ENCODE data around the gene IKZF5. TPM values are rescaled to one million over a fixed set of nuclear protein-coding genes. Genes with fewer than 3 reads are reported as not detected.
A peak's percentile ranks its signal among the peaks of the same experiment; 100 is the strongest.

The IKZF5 gene
- total and polyA plus RNA-seq, 9 donors, result 8.2 to 28.6 (median 18.2) TPM

DNA sequence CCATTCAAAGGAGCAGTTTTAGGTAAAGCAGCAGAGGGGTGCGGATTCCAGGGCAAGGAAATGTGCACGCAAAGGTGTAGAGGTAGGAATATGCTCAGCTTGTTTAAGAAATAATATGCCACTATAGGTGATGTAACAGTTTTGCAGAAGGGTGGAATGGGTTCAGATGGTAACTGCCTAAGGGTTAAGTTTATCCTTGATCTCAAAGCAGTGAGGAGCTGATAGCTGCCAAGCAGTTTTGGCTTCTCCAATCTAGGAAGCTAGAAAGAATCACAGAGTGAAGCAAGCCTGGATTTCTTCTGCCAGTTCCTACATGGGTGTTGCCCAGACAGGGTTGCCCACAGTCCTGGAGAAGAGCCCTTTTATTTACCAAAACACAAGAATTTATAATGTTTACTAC is 6.2 kb upstream of the IKZF5 start:
- intact Hi-C loops (cut with DNase I), result loop anchor here in 1 of 4 donors (5.0 kb wide), 1 partner anchor 1483 kb away; no protein-coding TSS in a partner anchor
- Histone ChIP-seq H3K4me1 (ENCODE audit: insufficient read depth) (peaks cover 2% of the 10 kb centered on the region), H3K36me3 (no peaks in the 10 kb centered on the region), H3K4me3 (no peak overlapping the region), H3K27ac (no peak overlapping the region), H3K9me3 (no peaks in the 10 kb centered on the region), H3K27me3 (no peaks in the 10 kb centered on the region)
- DNase-seq, result no peak
- WGBS, 3 donors, result 99 to 100% (median 99%) methylated on average over 2 of the region's 2 CpGs
- TF ChIP-seq, protein P1, sequence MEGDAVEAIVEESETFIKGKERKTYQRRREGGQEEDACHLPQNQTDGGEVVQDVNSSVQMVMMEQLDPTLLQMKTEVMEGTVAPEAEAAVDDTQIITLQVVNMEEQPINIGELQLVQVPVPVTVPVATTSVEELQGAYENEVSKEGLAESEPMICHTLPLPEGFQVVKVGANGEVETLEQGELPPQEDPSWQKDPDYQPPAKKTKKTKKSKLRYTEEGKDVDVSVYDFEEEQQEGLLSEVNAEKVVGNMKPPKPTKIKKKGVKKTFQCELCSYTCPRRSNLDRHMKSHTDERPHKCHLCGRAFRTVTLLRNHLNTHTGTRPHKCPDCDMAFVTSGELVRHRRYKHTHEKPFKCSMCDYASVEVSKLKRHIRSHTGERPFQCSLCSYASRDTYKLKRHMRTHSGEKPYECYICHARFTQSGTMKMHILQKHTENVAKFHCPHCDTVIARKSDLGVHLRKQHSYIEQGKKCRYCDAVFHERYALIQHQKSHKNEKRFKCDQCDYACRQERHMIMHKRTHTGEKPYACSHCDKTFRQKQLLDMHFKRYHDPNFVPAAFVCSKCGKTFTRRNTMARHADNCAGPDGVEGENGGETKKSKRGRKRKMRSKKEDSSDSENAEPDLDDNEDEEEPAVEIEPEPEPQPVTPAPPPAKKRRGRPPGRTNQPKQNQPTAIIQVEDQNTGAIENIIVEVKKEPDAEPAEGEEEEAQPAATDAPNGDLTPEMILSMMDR (IDR thresholded peaks at IDR 0.05), result no peak
- TF ChIP-seq POLR2A (IDR thresholded peaks at IDR 0.05) (no peak), EP300 (IDR thresholded peaks at IDR 0.05) (no peak)

DNA sequence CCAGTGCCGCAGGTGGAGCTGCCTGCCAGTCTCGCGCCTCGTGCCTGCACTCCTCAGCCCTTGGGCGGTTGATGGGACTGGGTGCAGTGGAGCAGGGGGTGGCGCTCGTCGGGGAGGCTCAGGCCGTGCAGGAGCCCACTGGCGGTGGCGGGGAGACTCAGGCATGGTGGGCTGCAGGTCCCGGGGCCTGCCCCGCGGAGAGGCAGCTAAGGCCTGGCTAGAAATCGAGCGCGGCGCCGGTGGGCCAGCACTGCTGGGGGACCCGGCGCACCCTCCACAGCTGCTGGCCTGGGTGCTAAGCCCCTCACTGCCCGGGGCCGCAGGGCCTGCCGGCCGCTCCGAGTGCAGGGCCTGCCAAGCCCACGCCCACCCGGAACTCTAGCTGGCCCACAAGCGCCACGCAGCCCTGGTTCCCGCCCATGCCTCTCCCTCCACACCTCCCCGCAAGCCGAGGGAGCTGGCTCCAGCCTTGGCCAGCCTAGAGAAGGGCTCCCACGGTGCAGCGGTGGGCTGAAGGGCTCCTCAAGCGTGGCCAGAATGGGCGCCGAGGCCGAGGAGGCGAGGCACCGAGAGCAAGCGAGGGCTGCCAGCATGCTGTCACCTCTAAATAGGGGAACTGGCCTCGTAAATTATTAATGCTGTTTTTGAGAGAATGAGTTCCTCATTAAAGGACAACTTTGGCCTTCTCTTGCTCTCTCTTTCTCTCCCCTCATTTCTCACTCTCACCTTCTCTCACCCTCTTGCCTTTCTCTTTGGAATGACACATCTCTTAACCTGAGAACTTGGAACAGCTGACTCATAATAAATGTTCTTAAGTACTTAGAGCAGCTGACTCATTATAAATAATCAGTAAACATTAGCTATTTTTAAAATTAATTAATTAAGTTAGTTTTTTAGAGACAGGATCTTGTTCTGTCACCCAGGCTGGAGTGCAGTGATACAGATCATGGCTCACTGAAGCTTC is 5.1 kb upstream of the IKZF5 start:
- DNase-seq, result peak in 1 of 5 donors; percentile 15
- Histone ChIP-seq H3K9me3 (no peaks in the 10 kb centered on the region), H3K27ac (no peak overlapping the region), H3K36me3 (no peaks in the 10 kb centered on the region), H3K27me3 (no peaks in the 10 kb centered on the region), H3K4me1 (ENCODE audit: insufficient read depth) (peaks cover 2% of the 10 kb centered on the region), H3K4me3 (no peak overlapping the region)
- 92 to 95% (median 94%) methylated on average over 43 of the region's 43 CpGs for whole genome bisulfite sequencing, 3 donors
- intact Hi-C loops (cut with DNase I), result no loop called here
- TF ChIP-seq, protein P1 (IDR thresholded peaks at IDR 0.05), result no peak

DNA sequence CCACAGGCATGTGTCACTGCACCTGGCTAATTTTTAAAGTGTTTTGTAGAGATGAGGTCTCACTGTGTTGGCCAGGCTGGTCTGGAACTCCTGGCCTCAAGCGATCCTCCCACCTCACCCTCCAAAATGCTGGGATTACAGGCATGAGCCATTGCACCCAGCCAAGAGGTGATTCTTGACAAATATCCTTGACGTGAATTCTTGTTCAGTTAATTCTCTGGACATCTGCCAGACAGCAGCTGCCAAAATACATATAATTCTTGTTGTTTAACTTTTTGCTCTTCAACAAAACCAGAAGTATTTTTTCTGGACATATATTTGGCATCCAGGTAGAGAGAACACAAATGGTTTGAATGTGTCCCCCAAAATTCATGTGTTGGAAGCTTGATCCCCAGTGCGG is 3.4 kb upstream of the IKZF5 start:
- intact Hi-C loops (cut with DNase I), result no loop called here
- Histone ChIP-seq H3K27me3 (no peaks in the 10 kb centered on the region), H3K4me3 (no peak overlapping the region), H3K36me3 (no peaks in the 10 kb centered on the region), H3K9me3 (no peaks in the 10 kb centered on the region), H3K4me1 (ENCODE audit: insufficient read depth) (peaks cover 2% of the 10 kb centered on the region), H3K27ac (no peak overlapping the region)
- TF ChIP-seq EP300 (IDR thresholded peaks at IDR 0.05) (no peak), POLR2A (IDR thresholded peaks at IDR 0.05) (no peak)
- TF ChIP-seq, protein P1 (IDR thresholded peaks at IDR 0.05), result no peak
- no peak for DNase-seq
- WGBS, 3 donors, result 80 to 87% (median 80%) methylated on average over 3 of the region's 3 CpGs

DNA sequence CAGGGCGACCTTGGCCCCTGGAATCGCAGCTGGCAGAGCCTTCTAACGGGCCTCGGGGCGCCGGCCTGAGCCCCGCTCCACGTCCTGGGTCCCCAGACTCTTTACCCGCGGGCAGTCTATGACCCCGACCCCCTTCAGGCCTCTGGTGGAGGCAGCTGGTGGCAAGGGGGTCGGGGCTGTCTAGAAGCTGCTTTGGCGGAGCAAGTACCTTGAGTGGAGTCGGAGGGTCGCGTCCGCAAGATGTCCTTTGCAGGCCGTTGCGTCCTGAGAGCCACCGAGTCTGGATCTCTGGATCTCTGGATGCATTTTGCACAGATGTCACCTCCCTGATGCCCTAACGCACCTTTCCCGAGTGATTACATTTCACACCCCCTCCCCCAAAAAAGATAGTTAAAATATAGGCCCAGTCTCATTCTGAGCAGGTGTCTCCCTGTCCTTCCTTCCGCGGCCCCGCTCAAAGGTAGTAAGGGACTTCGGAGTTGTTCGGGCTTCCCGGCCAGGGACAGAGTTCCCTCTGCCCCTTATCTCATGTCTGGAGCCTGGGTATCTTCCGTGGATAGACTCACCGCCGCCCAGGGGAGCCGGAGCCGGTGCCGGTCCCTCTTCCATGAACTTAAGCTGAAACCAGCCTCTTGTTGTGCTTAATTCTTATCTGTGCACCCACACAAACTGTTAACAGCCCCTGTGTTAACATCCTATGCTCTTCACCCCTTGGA is 668 bp upstream of the IKZF5 start:
- 0 to 1% (median 1%) methylated on average over 33 to 34 of the region's 34 CpGs for WGBS, 3 donors
- peak in 4 of 5 donors; percentile 24 to 48 (median 38) for DNase-seq

More for the DNA sequence above, 668 bp upstream of the IKZF5 start:
- peaks cover 5% of the 10 kb centered on the region for H3K4me1 ChIP-seq (ENCODE audit: insufficient read depth)
- H3K27me3 ChIP-seq, result no peaks in the 10 kb centered on the region
- intact Hi-C loops (cut with DNase I), result loop anchor here in 2 of 4 donors (5.0 to 10.0 kb wide), 2 partner anchors 146 to 1378 kb away; partner anchors contain the start of gene BUB3 (in 1 of the 2)
- H3K36me3 ChIP-seq, result no peaks in the 10 kb centered on the region
- H3K4me3 ChIP-seq, result peak overlapping the region; percentile 98
- TF ChIP-seq, protein P1 (IDR thresholded peaks at IDR 0.05), result no peak
- TF ChIP-seq POLR2A (IDR thresholded peaks at IDR 0.05) (no peak), EP300 (IDR thresholded peaks at IDR 0.05) (no peak)
- peak overlapping the region; percentile 36 to 45 for H3K27ac ChIP-seq
- H3K9me3 ChIP-seq, result no peaks in the 10 kb centered on the region
